ENCODE data around the gene ZNF79. TPM values are rescaled to one million over a fixed set of nuclear protein-coding genes. Genes with fewer than 3 reads are reported as not detected.

ZNF79 gene
- total and polyA plus RNA-seq, 2 experiments from 2014 or later: 2.2 to 6.3 TPM

DNA sequence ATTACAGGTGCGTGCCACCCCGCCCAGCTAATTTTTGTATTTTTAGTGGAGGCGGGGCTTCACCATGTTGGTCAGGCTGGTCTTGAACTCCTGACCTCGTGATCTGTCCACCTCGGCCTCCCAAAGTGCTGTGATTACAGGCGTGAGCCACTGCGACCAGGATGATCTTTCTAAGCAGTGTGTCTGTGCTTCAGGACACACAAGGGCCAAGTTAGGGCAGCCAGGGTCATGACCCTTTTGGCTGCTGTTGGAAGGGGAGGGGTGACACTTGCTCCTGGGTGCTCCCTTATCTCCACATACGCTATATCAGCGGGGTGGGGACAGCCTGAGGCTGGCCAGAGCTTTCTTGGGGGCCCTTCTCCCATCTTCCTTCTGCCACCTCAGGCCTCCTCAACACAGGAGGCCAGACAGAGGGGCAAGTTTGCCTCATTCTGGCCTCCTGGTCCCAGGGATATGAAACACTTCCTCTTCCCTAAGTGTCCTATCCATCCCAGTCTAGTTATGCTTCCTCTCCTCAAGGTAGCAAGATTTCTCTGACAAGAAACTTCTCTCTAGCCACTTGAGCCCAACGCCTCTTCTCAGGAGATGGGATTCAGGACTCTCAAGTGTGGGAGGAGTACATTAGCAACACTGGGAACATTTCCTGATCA lies 1.9 kb upstream of the ZNF79 start (continued):
- no peak for TF ChIP-seq ZNF462 (CRISPR knock-in tag; IDR thresholded peaks at IDR 0.05)
- no peak for TF ChIP-seq REST (IDR thresholded peaks at IDR 0.05; ENCODE audit: unreplicated experiment)
- no peak for TF ChIP-seq POLR2AphosphoS5 (IDR thresholded peaks at IDR 0.05; ENCODE audit: low read depth)
- TF ChIP-seq EZH2phosphoT487 (IDR thresholded peaks at IDR 0.05; ENCODE audit: unreplicated experiment): no peak

- Histone ChIP-seq H3F3A (replicated peaks; ENCODE audit: low read depth) (0 out of 2 replicates have a peak, but pooled peaks cover 9% of the 10 kb centered on the region), H3K79me2 (replicated peaks; ENCODE audit: insufficient read depth) (peaks cover 35% of the 10 kb centered on the region), H3K9me2 (ENCODE audit: insufficient read depth) (no peaks in the 10 kb centered on the region), H2AFZ (no peak overlapping the region), H3K27ac (ENCODE audit: low read depth) (no peak overlapping the region), H3K27me3 (ENCODE audit: insufficient read depth) (no peaks in the 10 kb centered on the region), H4K20me1 (replicated peaks; ENCODE audit: insufficient read depth) (no peaks in the 10 kb centered on the region; the same call in none of the 2 replicates), H3K4me3 (peak overlapping the region; percentile 95), H3K4me2 (peak overlapping the region; percentile 100), H3K36me3 (ENCODE audit: insufficient read depth) (no peaks in the 10 kb centered on the region), H3K4me1 (ENCODE audit: insufficient read depth) (peaks cover 12% of the 10 kb centered on the region)
- ATAC-seq (no peak), DNase-seq (ENCODE audit: low spot score) (no peak)
- no peak overlapping the region for H3K27ac Mint-ChIP-seq
- TF ChIP-seq ZNF462 (CRISPR knock-in tag; IDR thresholded peaks at IDR 0.05): no peak
- H3K4me1 Mint-ChIP-seq: peaks cover 32% of the 10 kb centered on the region
- no peaks in the 10 kb centered on the region; the same call in 2 of the 3 replicates for H3K36me3 Mint-ChIP-seq (ENCODE audit: low read depth)
- H3K4me3 Mint-ChIP-seq: peak overlapping the region; percentile 99
- H3K27me3 Mint-ChIP-seq (ENCODE audit: insufficient read depth, low read depth, poor library complexity): peaks cover 17% of the 10 kb centered on the region
- no peaks in the 10 kb centered on the region for H3K9me3 Mint-ChIP-seq
Observed at GRCh38 chr9:127422787-127423186, 1.4 kb upstream of the ZNF79 start.

Data from GM23338 (cell line).